ENCODE data around the gene SLC16A4.

DNA sequence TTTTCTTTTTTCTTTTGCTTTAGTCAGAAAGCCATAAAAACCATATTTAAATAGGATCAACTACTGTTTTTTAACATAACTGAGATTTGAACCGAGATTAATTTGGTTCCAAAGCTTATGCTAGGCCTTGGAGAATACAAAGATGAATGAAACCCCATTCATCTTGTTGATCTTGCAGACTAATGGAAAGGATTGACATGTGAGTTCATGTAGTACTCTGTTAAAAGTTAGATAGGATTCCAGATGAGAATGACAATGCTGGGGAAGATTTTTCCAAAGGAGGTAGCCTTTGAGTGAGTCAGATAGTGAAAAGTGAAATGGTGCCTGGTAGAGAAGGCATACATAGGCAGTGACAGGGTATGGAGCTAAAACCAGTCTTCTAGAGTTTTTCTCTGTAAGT, 29.0 kb downstream of the SLC16A4 start:
- TF ChIP-seq, protein P1, sequence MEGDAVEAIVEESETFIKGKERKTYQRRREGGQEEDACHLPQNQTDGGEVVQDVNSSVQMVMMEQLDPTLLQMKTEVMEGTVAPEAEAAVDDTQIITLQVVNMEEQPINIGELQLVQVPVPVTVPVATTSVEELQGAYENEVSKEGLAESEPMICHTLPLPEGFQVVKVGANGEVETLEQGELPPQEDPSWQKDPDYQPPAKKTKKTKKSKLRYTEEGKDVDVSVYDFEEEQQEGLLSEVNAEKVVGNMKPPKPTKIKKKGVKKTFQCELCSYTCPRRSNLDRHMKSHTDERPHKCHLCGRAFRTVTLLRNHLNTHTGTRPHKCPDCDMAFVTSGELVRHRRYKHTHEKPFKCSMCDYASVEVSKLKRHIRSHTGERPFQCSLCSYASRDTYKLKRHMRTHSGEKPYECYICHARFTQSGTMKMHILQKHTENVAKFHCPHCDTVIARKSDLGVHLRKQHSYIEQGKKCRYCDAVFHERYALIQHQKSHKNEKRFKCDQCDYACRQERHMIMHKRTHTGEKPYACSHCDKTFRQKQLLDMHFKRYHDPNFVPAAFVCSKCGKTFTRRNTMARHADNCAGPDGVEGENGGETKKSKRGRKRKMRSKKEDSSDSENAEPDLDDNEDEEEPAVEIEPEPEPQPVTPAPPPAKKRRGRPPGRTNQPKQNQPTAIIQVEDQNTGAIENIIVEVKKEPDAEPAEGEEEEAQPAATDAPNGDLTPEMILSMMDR (IDR thresholded peaks at IDR 0.05): no peak
- no peak for TF ChIP-seq POLR2A (IDR thresholded peaks at IDR 0.05)

Data from testis (tissue), 2 donors.